Endodermal cell (in vitro differentiated cells): ENCODE results near the gene OPRD1. TPM values are rescaled to one million over a fixed set of nuclear protein-coding genes. Genes with fewer than 3 reads are reported as not detected.

Experiments
- DNase-seq: peaks from one replicate; pipeline ENCODE4 v3.0.0-alpha.2; 2017
- H3K27ac ChIP-seq: 2 replicates; pipeline ENCODE4 v1.5.1; 2013; ENCODE audit warnings: mild to moderate bottlenecking, low read depth, low read length, moderate library complexity
- H3K27me3 ChIP-seq: 2 replicates; pipeline ENCODE4 v1.6.1; 2013; ENCODE audit warnings: mild to moderate bottlenecking, low read length, moderate library complexity; ENCODE audit not compliant: insufficient read depth, control insufficient read depth, poor library complexity, severe bottlenecking
- H3K36me3 ChIP-seq: 2 replicates; pipeline ENCODE4 v1.7.0; 2013; ENCODE audit warnings: mild to moderate bottlenecking, low read length, moderate library complexity; ENCODE audit not compliant: control insufficient read depth, insufficient read depth
- H3K4me1 ChIP-seq: one replicate; pipeline ENCODE4 v1.7.0; 2013; ENCODE audit warnings: low read length; ENCODE audit not compliant: control insufficient read depth, insufficient read depth
- H3K4me3 ChIP-seq: 2 replicates; pipeline ENCODE4 v1.5.1; 2013; ENCODE audit warnings: mild to moderate bottlenecking, low read length, moderate library complexity
- H3K9ac ChIP-seq: 2 replicates; pipeline ENCODE4 v1.6.1; 2013; ENCODE audit warnings: mild to moderate bottlenecking, low read length, moderate library complexity; ENCODE audit not compliant: poor library complexity, severe bottlenecking; ENCODE audit errors: extremely low read depth
- H3K9me3 ChIP-seq: 2 replicates; pipeline ENCODE4 v1.6.1; 2013; ENCODE audit warnings: mild to moderate bottlenecking, low read length, moderate library complexity; ENCODE audit not compliant: control insufficient read depth
- H3K27ac Mint-ChIP-seq: 2 replicates; pipeline ENCODE4 v1.8.0; 2020; ENCODE audit warnings: mixed read lengths
- H3K27me3 Mint-ChIP-seq: 2 replicates; pipeline ENCODE4 v1.8.0; 2021; ENCODE audit warnings: mild to moderate bottlenecking, mixed read lengths; ENCODE audit not compliant: insufficient read depth
- H3K36me3 Mint-ChIP-seq: 2 replicates; pipeline ENCODE4 v1.8.0; 2020; ENCODE audit warnings: low read depth, mixed read lengths
- H3K4me1 Mint-ChIP-seq: 2 replicates; pipeline ENCODE4 v1.8.0; 2020; ENCODE audit warnings: mixed read lengths
- H3K4me3 Mint-ChIP-seq: 2 replicates; pipeline ENCODE4 v1.8.0; 2020; ENCODE audit warnings: mild to moderate bottlenecking, moderate library complexity, mixed read lengths
- H3K9me3 Mint-ChIP-seq: 2 replicates; pipeline ENCODE4 v1.8.0; 2020; ENCODE audit warnings: mild to moderate bottlenecking, mixed read lengths
- whole genome bisulfite sequencing, 2 experiments: methylation state at CpG; one replicate each; pipeline versions ENCODE4 v1.1.5 to v1.1.7; 2013; ENCODE audit warnings: missing lambda C conversion rate in 2 of 2, mixed read lengths in 1 of 2; ENCODE audit not compliant: insufficient coverage in 1 of 2, insufficient read length in 1 of 2; 5-methylcytosine and 5-hydroxymethylcytosine counted together
- total RNA-seq, 2 donors: library from RNA; stranded (reverse); fragmentation: NEBNext Ultra II Directional in 1 of 2; extraction: Animal tissue kit (Norgen Biotek cat#: 25700) in 1 of 2; gene quantifications; 2 replicates in 1 of 2; 3 replicates in 1 of 2; pipeline ENCODE4 v1.2.1, GENCODE V29; 2021
- TF ChIP-seq, protein P1 (sequence below): fragments of 200-600 bp; sonication (generic); conservative IDR thresholded peaks from 2 replicates; pipeline ENCODE4 v1.5.0; 2021; ENCODE audit warnings: antibody characterized with exemption, mild to moderate bottlenecking

The OPRD1 gene
- total RNA-seq, 2 donors from 2014 or later, result 0.55 to 0.75 TPM

DNA sequence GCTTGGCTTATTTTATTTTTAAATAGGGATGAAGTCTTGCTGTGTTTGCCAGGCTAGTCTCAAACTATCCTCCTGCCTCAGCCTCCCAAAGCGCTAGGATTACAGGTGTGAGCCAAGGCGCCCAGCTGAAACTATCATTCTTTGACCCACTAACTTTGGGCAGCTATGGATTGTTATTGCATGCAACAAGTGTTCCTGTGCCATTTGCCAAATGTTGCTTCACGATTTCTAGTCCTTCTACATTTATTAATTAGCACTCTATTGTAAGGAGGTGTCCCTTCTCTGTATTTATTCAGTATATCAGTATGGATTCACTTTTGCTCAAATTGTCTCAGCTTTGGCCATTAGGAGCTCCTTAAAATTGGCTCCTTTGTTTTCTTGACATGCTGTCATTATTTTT lies 38.9 kb upstream of the OPRD1 start:
- no peak for DNase-seq
- Mint-ChIP-seq H3K27me3 (no peaks in the 10 kb centered on the region), H3K4me3 (no peak overlapping the region), H3K36me3 (peaks cover 36% of the 10 kb centered on the region), H3K9me3 (no peaks in the 10 kb centered on the region), H3K4me1 (peaks cover 3% of the 10 kb centered on the region), H3K27ac (peak overlapping the region; percentile 23)
- H3K4me3 ChIP-seq, result no peak overlapping the region
- H3K27ac ChIP-seq, result no peak overlapping the region
- no peaks in the 10 kb centered on the region for H3K9me3 ChIP-seq
- TF ChIP-seq, protein P1, sequence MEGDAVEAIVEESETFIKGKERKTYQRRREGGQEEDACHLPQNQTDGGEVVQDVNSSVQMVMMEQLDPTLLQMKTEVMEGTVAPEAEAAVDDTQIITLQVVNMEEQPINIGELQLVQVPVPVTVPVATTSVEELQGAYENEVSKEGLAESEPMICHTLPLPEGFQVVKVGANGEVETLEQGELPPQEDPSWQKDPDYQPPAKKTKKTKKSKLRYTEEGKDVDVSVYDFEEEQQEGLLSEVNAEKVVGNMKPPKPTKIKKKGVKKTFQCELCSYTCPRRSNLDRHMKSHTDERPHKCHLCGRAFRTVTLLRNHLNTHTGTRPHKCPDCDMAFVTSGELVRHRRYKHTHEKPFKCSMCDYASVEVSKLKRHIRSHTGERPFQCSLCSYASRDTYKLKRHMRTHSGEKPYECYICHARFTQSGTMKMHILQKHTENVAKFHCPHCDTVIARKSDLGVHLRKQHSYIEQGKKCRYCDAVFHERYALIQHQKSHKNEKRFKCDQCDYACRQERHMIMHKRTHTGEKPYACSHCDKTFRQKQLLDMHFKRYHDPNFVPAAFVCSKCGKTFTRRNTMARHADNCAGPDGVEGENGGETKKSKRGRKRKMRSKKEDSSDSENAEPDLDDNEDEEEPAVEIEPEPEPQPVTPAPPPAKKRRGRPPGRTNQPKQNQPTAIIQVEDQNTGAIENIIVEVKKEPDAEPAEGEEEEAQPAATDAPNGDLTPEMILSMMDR, result no peak
- WGBS, 2 experiments, result 94 to 100% methylated on average over 3 of the region's 3 CpGs
- peaks cover 70% of the 10 kb centered on the region for H3K36me3 ChIP-seq
- no peaks in the 10 kb centered on the region for H3K4me1 ChIP-seq
- H3K9ac ChIP-seq, result no peak overlapping the region
- H3K27me3 ChIP-seq, result no peaks in the 10 kb centered on the region

DNA sequence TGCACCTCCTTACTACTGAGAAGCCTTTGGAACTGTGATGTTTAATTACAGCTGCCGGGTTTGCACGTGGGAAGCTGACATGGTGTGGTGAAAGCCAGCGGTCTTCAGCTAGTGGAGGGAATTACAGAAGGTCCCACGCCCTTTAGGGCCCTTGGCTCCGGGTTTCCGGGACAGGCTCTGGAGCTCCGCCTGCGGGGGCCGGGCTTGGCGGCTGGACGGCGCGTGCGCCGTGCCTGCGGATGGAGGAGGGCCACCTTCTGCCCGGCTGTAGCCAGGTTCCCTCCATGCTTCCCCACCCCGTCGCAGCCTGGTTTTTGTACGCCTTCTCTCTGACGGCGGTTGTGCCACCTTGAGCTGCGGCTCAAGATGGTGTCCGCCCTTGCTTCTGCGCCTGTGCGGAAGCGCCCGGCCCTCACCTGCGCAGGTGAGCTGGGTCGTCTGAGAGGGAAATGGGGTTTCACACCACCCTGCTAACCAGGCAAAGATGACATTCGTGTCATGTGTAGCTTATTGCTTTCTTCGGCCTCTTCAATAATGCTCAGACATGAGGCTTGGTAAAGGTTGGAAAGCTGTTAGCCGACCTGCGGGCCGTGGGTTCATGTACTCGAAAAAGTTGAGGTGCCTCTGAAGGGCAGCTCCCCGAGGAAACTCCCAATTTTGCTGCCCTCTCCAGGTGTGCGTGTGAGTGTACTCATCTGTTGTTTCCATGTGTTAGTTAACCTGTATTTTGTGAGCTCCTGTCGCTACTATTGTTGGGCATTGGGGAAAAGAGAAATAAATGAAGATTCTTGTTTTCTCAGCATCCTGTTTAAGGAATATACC lies 36.6 kb upstream of the OPRD1 start:
- peak; percentile 90 for DNase-seq
- Histone ChIP-seq H3K27ac (no peak overlapping the region), H3K9ac (no peak overlapping the region), H3K36me3 (peaks cover 48% of the 10 kb centered on the region), H3K27me3 (no peaks in the 10 kb centered on the region), H3K9me3 (no peaks in the 10 kb centered on the region), H3K4me3 (no peak overlapping the region), H3K4me1 (no peaks in the 10 kb centered on the region)
- H3K4me1 Mint-ChIP-seq, result peaks cover 3% of the 10 kb centered on the region
- TF ChIP-seq, protein P1, result no peak
- no peak overlapping the region for H3K27ac Mint-ChIP-seq
- no peaks in the 10 kb centered on the region for H3K27me3 Mint-ChIP-seq
- 97% methylated on average over 31 to 39 of the region's 39 CpGs for WGBS, 2 experiments
- H3K9me3 Mint-ChIP-seq, result no peaks in the 10 kb centered on the region
- peak overlapping the region; percentile 40 for H3K4me3 Mint-ChIP-seq
- peaks cover 17% of the 10 kb centered on the region for H3K36me3 Mint-ChIP-seq

DNA sequence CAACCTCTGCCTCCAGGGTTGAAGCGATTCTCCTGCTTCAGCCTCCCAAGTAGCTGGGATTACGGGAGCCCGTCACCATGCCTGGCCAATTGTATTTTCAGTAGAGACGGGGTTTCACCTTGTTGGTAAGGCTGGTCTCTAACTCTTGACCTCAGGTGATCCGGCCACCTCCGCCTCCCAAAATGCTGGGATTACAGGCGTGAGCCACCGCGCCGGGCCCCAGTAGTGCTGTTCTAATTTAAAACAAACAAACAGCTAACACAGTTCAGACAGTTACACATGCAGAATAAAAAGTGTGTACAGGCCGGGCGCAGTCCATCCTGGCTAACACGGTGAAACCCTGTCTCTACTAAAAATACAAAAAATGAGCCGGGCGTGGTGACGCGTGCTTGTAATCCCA lies 35.6 kb upstream of the OPRD1 start:
- TF ChIP-seq, protein P1, result no peak

More for the DNA sequence above, 35.6 kb upstream of the OPRD1 start:
- Mint-ChIP-seq H3K27ac (no peak overlapping the region), H3K9me3 (no peaks in the 10 kb centered on the region), H3K4me1 (peaks cover 6% of the 10 kb centered on the region), H3K27me3 (no peaks in the 10 kb centered on the region), H3K4me3 (no peak overlapping the region), H3K36me3 (peaks cover 10% of the 10 kb centered on the region)
- H3K27me3 ChIP-seq, result no peaks in the 10 kb centered on the region
- no peak for DNase-seq
- no peaks in the 10 kb centered on the region for H3K9me3 ChIP-seq
- H3K9ac ChIP-seq, result no peak overlapping the region
- H3K27ac ChIP-seq, result no peak overlapping the region
- peaks cover 38% of the 10 kb centered on the region for H3K36me3 ChIP-seq
- H3K4me1 ChIP-seq, result no peaks in the 10 kb centered on the region
- H3K4me3 ChIP-seq, result no peak overlapping the region
- 96 to 99% methylated on average over 11 to 17 of the region's 17 CpGs for WGBS, 2 experiments
